ENCODE results near the gene SLIT3.

SLIT3 gene

DNA sequence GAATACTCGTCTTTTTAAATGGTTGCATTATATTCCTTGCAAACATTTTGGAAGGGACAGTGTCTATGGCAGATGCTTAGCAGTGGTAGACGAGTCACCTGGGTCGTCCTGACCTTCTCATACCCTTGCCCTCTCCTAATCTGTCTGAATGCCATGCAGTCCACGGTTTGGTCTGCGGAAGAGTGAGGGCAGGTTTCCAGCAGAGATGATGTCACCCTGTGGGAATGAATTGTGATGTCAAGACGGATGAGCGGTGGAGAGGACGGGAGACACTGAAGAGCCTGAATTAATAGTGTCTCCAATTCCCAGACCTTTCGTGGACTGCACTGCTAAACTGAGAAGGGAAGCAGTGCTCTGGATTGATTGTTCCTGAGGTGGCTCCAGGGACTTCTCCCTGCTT, 392.7 kb downstream of the SLIT3 start:
- no peak for DNase-seq

DNA sequence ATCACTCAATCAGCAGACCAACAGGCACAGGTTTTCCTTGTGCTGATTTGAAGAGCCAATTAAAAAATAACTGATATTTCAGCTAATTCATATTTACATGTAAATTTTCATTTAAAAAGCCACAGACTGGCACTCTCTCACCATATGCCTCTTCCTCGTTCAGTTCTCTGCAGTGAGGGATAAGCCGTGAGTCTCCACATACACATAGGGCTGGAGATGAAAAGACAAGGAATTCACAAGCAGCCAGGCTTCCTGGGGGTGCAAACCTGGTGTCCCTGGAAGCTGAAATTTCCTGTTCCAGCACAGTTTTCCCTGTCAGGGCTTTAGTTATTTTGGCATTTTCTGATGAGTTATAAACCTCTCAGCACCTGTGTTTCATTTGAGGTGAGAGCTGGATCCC, 397.9 kb downstream of the SLIT3 start:
- no peak for DNase-seq

DNA sequence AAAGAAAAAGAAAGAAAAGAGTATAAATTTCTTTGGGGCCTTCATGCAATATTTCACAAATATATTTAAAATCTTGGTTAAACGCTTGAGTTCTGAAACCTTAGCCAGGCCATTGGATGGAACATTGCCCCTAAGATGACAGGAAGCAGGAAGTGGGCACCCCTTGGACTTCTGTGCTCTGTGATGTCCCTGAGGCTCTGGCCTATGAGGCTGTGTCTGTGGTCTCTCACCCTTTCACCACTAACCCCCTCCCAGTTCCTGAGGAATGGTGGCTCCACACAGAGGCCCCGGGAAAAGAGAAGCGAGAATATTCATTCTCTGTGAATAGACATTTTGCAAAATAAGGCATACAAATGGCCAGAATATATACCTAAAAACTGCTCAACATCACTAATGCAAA, 401.3 kb downstream of the SLIT3 start:
- DNase-seq = no peak

DNA sequence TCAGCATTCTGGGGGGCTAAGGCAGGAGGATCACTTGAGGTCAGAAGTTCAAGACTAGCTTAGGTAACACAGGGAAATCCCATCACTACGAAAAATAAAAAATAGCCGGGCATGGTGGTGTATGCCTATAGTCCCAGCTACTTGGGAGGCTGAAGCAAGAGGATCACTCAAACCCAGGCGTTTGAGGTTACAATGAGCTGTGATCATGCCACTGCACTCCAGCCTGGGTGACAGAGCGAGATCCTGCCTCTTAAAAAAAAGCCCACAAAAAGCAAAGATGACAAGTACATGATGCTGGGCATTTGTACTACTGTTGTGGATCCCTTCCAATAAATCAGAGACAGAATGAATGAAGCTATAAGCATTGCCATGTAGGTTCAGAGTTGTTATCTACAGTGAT, 401.7 kb downstream of the SLIT3 start:
- DNase-seq = no peak

DNA sequence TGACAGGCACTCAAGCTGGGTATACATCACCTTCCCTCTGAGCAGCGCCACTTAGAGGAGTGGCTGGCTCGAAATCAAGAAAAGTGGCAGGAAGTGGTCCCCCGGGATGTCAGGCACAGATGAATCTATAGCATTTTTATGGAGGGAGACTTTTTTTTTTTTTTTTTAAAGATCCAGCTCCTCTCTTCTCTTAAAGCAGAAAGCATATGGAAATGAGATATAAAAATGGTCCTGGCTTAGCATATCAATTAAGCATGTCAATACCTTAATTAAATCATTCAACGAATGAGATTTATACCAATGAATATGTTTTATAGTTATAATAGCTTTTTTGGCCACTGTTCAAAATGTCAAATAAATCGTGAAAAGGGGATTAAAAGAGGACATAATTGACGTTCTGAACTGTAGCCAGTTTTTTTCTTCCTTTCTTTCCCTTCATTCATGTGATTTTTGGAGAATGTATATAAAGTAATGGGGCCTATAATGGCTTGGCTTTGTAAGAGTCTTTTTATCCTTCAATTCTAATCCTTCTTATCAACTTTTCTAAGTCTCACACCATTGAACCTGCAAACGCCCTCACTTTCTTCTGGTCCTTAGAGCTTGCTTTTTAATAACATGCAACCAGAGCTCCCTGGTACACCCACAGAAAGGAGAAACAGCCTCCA, 402.6 kb downstream of the SLIT3 start:
- DNase-seq = no peak

DNA sequence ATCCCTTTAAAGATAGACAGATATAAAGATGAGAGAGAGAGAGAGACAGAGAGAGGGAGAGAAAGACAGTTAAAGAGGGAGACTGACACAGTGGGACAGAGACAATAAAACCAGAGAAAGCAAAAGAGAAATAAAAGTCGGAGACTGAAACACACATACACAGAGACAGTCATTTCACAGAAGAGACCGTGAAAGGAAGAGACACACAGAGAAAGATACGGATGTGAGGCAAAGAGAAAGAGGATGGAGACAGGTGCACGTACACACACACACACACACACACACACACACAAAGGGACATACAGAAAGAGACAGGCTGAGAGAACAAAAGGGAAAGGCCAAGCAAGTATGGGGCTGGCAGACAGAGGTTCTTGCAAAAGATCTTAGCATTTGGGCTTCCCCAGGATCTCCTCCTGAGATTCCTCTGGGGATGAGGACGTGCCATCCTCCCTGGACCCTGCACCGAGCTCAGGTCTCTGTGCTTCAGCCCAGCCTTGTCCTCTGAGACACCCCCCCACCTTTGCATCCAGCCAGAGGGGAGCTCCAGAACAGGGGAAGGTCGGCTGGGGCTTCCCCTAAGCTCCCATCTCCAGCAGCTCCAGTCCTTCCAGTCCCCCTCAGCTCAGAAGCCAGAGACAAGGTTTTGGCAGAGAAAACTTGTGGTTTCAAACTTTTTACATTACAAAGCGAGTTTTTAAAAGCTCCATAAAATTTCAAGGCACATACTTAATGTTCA, 403.4 kb downstream of the SLIT3 start:
- no peak for DNase-seq

DNA sequence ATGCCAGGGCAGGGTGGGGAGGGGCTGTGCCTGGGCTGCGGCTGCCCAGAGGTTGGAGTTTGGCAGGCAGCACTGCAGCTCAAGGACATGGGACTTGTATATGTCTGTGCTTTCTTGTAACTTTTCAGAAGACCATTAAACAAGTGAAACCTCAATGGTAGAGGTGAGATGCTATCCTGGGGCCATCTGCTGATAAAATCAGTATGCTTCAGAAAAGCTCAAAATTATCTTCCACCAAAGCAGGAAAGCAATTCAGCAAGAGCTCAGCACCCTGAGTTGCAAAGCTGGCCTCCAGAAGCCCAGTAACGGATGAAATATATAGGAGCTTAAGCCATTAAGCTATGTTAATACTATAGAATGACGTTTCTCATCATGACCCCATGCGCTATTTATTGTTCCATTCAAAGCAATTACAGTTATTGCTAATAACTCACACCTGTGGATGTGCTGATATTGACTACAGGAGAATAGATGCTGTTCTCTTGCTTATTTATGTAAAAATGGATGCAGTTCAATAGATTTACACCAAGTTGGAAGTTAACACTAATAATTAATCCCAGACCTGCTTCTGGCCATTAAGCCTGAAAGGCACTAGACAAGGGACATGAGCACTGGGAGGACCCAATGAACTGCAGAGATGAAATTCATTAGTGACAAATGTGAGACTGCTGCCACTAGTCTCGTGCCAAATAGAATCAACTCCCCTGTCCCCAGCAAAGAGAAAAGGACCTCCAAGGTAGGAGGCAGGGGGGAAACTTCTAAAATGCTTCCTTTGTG, 405.5 kb downstream of the SLIT3 start:
- DNase-seq = no peak

DNA sequence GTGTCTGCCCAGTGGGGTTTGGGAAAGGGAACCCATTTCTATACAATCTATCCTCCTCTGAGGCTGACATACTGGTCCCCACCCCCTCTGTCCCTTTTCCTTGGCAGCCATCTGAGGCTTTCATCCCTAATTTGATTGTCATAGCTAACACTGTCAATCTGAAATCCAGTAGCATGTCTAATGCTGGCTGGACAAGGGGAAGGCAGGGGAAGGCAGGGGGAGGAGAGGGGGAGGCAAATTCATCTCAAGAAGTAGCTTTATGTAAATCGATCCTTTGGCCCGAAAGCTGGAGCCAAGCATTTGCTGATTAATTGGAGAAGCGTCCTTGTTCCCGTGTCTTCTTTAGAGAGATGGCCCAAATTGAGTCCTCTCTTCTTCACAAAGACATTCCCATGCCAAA, 407.7 kb downstream of the SLIT3 start:
- no peak for DNase-seq

DNA sequence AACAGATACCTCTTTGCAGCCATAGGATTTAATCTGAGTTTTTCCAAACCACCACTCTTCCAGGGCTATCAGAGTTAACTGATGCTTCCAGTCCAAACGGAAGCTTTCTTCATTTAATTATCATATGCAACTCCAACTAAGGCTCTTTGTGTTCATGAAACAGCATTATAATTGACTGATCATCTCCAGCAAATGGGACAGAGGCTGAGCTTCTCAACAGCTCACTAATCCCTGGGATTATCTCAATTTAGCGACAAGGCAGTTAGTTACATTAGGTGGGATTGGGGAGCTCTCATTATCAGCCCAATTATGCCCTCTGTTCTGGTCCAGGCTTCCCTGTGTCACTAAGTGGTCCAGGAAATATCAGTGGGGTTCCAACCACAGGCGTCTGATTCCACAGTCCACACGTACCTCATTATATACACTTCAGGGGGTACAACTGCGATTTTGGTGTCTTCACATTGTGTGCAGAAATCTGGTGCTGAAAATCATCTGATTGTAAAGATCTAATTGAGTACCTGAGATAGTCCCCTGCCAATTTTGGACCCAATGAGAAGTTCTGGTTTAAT, 408.2 kb downstream of the SLIT3 start:
- DNase-seq = no peak

DNA sequence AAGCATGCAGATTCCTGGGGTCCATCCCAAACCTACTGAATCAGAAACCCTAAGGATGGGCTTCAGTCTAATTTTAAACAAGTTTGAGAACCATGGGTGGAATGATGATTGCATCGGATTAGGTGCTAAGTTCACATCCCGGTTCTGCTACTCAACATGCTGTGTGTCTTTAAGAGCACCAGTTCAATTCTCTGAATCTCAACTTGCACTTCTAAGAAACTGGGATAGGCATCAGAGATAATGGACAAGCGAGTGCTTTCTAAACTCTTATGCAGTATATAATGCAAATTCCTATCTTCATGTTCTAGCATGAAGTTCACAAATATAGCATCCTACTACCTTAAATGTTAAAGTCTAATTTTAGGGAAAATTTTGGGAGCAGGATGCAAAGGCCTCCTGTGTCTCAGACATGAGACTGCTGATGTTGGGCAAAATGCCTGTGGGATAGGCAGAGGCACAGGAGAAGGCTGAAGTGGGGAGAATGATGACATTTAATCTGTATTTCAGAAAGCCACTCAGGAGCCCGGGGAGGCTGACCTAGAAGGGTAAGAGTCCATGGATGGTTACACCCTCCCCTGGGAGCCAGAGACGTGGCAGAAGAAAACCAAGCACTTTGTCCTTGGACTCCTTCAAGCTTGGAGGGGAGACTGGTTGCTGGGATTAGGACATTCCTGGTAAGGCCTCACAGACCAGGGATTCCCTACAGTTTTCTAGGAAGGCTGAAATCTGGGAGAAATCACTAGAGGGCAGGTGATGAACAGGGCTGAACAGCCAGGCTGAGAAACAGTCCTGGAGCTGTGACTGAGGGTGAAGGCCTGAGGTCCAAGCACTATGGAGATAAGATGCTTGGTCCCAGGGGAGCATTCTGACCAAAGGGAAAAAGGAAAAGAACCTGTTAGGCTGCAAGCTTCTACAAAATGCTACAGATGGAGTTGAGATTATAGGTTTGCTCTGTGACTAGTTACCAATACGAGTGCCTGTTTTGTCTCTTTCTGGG, 409.8 kb downstream of the SLIT3 start:
- DNase-seq = no peak

DNA sequence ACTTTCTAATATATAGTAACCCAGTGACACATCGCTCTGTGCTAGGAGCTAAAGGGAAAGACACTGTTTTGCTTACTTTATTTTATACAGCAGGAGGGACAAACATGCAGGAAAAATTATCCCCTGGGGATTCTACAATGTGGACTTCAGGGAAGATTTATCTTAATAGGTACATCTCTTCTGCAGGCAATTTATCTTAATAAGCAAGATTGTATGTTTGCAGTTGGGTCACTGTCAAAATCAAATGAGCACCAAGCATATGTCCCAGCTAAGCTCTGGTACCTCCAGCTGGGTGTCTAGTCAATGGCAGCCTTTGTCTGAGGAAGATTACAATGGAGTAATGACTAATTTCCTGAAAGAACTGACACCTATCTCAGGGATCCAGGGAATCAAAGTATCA, 411.9 kb downstream of the SLIT3 start:
- no peak for DNase-seq

DNA sequence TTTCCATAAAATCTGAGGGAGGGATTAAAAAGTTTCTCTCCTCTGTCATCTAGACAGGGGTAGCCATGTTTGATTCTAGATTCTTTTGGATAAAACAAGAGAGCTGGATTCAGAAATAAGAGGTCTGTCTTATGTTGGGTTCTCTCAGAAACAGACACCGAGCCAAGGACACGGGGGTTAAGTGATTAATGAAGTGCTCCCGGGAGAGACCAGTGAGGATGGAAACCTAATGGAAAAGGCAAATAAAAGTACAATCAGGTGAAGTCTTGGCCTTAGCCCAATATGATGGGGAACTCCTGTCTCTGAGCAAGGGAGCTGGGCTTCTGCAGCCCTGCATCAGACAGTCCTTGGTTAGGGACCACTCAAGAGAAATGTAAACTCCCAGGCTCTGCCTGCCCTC, 413.0 kb downstream of the SLIT3 start:
- DNase-seq = no peak

DNA sequence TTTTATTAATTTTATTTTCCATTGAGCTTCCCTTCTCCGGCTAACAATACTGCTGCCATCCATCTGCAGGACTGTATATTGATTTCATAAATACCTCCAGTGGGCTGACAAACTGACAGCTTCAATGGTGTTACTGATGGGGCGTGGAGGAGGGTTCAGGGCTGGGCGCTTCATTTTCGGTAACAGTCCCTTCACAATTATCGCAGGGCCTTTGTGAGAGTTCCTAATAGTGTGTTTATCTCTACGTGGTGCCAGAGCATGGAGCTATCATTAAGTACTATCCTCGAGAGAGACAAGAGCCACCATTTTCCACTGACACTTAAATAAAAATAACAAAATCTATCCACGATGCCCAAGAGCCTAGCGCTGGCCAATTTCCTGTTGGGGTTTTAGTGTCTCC, 414.8 kb downstream of the SLIT3 start:
- DNase-seq = no peak

DNA sequence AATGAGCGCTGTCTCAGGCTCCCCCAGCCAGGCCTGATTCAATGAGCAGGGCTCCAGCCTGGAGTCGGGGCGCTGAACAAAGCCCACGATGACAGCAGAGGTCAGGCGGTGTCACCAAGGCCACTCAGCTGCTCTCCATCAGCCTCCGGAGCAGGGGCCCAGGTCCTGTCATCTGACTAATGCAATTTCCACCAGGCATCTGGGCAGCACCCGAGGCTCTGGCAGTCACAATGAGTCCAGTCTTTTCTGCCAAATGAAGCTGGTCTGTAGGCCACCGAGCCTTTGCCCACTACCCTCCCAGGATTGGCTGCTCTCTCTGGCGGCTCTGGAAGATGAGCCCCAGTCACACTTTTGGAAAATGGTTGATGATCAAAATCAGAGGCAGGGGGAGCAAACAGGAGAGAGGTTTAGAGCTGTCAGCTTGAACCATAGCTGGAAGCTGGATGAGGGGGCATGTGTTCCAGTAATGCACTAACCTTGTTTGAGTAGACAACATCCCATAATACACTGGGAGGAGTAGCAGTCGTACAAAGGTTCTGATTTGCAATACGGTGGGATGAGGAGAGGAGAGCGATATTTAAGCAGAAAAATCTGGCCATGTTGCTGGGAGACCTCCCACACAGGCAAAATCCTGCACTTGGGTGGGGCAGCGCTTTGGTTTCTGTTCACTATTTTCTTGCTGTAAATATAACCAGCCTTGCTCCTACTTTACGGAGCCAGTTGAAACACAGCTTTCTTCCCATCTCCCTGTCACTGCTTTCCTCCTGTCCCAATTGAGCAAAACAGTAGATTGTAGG, 415.4 kb downstream of the SLIT3 start:
- no peak for DNase-seq

DNA sequence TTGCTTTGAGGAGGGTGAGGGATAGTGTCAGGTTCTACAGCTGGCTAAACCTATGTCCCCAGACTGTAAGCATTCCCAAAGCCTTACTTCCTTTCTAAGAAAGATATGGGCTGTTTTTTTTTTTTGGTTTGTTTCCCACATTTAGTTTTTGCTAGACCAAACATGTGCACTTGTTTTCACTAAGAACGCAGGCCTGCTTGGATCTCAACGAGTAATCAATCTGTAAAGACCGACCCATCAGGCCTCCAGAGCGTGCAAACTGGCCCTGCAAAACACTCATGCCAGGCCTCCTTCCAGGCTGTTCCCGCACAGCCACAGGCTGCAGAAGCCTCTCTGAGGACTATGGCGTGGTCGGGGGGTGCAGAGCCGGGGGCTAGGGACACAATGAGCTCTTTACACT, 416.9 kb downstream of the SLIT3 start:
- DNase-seq = no peak

DNA sequence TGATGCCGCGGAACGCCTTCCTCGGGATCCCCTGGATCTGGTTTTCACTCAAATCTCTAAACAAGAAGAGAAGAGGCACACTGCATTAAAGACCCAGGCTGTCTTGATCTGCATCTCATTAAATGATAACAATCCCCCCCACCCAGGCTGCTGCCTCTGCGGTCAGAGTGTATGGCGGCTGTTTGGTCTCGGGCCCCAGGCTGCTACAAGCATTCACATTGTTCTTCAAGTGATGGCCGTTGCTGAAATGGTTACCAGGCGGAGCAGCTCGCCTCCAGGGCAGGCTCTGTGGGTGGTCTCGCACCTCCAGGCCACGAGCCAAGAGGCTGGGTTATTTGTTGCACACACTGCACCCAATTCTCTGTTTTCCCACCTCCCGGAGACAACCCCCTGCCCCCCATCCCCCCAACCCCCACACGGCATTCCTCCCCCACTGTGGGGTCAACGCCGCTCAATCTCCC, 417.6 kb downstream of the SLIT3 start:
- DNase-seq = no peak

DNA sequence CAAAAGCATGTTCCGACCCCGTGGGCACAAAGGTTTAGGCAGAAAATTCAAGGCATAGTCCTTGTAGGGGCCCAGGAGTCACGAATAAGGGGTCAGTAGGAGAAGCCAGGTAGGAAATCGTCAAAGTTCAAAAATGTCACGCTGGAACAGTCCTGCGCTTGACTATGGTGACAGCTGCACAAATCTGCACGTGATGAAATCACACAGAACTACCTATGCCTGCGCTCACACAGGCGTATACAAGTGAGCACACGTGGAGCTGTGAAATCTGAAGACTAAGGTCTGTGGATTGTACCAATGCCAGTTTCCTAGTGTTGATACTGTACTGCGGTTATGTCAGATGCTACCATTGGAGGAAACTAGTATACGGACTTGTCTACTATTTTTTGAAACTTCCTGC, 418.7 kb downstream of the SLIT3 start:
- DNase-seq = no peak

DNA sequence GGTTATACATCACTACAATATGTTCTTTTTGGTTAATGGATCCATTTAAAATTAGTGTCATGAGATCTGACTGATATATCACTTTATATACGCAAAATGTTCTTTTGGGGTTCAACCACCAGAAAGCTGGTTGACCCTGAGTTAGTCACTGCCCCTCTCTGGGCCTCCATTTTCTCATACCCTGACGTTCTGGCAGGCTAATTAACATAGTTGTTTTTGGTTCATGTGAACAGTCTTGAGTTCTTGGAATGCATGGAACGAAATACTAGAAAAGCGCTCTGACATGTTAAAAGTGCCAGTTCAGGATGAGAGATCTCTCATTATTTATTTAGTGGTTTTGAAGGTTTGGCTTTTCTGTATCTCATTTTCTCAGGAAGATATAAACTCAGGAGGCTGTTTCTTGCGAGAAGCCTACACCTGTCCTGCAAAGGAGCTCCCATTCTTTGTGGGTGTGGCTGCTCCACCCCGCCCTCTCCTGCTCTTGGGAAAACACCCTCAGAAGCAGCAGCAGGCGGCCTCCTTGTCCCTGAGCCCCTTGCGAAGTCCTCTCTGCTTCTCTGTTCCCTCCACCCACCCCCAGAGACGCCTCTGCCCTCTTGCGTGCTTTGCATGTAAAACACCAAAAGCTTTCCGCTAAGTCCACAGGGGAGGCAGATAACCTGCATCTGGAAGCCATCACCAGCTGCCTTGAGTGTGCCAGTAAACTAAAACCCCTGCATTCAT, 419.4 kb downstream of the SLIT3 start:
- no peak for DNase-seq

DNA sequence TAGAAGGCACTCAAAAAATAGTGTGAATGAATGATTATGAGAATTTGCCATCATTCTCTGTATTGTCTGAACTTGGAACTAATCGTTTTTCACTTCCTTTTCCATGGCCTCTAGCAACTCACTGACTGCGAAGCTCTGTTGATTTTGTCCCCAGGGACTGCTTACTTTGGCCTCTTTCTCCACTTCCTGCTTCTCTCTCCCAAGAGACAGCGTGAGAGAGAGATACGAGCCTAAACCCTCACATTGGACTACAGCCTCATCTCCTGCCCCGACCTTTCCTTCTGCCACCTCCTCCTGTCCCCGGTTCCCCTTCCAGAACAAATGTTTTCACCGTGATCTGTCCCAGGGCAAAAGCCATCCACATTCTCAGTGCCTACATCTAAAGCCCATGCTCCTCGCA, 421.0 kb downstream of the SLIT3 start:
- DNase-seq = no peak

DNA sequence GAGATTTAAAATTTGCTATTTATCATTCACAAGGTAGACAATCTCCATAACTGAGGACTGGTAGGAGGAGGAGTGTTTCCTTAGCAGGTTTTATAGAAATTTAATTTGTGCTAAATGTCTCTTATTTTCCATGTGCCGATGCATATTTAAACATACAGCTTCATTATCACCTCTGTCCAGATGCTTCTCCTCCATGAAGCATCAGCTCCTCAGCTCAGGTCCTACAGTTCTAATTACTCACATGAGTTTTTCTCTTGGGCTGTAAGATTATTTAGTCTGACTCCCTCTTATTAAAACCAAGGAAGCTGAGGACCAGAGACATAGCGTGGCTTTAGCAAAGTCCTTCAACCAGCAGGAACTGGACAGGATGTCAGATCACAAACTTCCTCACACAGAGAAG, 421.6 kb downstream of the SLIT3 start:
- DNase-seq = no peak

Data from NCI-H748 treated with DMSO at 0.1 percent for 48 hours (cell line).